ENCODE results near the gene GCGR. TPM values are rescaled to one million over a fixed set of nuclear protein-coding genes. Genes with fewer than 3 reads are reported as not detected.

The GCGR gene
- total and polyA plus RNA-seq, 10 of the 15 experiments (the other 5 are each of a cell fraction or from before 2014, with no cell fraction given), result not detected

- WGBS (ENCODE audit: insufficient coverage, insufficient replicate concordance, low lambda C conversion rate, missing lambda C conversion rate), result 4% methylated on average over 7 of the region's 7 CpGs
- Histone ChIP-seq H3K9ac (ENCODE audit: control insufficient read depth, insufficient read depth, low read length) (no peak overlapping the region), H3K27ac (ENCODE audit: control insufficient read depth, insufficient read depth) (no peak overlapping the region), H3K36me3 (ENCODE audit: control insufficient read depth in 2 of 2, insufficient read depth in 2 of 2, low read length in 1 of 2) (no peaks in the 10 kb centered on the region), H3K79me2 (ENCODE audit: control insufficient read depth, insufficient read depth, low read length) (no peaks in the 10 kb centered on the region), H3K4me3 (no peak overlapping the region), H4K20me1 (ENCODE audit: control insufficient read depth, insufficient read depth) (no peaks in the 10 kb centered on the region), H3K4me1 (ENCODE audit: control insufficient read depth, insufficient read depth, low read length) (no peaks in the 10 kb centered on the region), H3K4me2 (ENCODE audit: control insufficient read depth, insufficient read depth) (no peak overlapping the region), H2AFZ (ENCODE audit: control insufficient read depth, low read depth, low read length) (no peak overlapping the region), H3K27me3 (replicated peaks in 1 of 2; ENCODE audit: control insufficient read depth in 2 of 2, insufficient read depth in 2 of 2, low read length in 1 of 2) (no peaks in the 10 kb centered on the region), H3K9me3 (replicated peaks; ENCODE audit: control insufficient read depth, insufficient read depth, low read length) (no peaks in the 10 kb centered on the region)
- intact Hi-C loops (cut with micrococcal nuclease; ENCODE audit: unreplicated experiment), result no loop called here
- DNase-seq (ENCODE audit: low read depth, low spot score), result no peak
- no TSS peak for BruUV-seq (replicated peaks)
- ChIA-PET RAD21 (ENCODE audit: unreplicated experiment) (no interaction called here), CTCF (no interaction called here), POLR2A (no interaction called here), SMC1A (ENCODE audit: uncharacterized antibody, unreplicated experiment) (no interaction called here)
- ATAC-seq, result no peak
- in situ Hi-C loops (cut with MboI), result no loop called here
- TF ChIP-seq MEF2B (IDR thresholded peaks at IDR 0.05; ENCODE audit: partially characterized antibody, poor library complexity, severe bottlenecking) (no peak), PAX8 (IDR thresholded peaks at IDR 0.05) (no peak), KDM1A (IDR thresholded peaks at IDR 0.05; ENCODE audit: borderline replicate concordance) (no peak), NFYB (IDR thresholded peaks at IDR 0.05; ENCODE audit: insufficient read depth, low read depth, low read length) (no peak), MAX (IDR thresholded peaks at IDR 0.05; ENCODE audit: low read depth, low read length) (no peak), SRF (IDR thresholded peaks at IDR 0.05; ENCODE audit: low read depth in 2 of 2, low read length in 2 of 2) (no peak), SUZ12 (IDR thresholded peaks at IDR 0.05; ENCODE audit: unreplicated experiment) (no peak), STAT1 (conservative IDR thresholded peaks at IDR 0.05) (no peak), ZNF384 (IDR thresholded peaks at IDR 0.05; ENCODE audit: borderline replicate concordance, low read depth, low read length) (no peak), ZNF217 (IDR thresholded peaks at IDR 0.05) (no peak), TAF1 (IDR thresholded peaks at IDR 0.05; ENCODE audit: borderline replicate concordance, low read depth, low read length) (no peak), NBN (IDR thresholded peaks at IDR 0.05) (no peak)
- TF ChIP-seq, protein P1, sequence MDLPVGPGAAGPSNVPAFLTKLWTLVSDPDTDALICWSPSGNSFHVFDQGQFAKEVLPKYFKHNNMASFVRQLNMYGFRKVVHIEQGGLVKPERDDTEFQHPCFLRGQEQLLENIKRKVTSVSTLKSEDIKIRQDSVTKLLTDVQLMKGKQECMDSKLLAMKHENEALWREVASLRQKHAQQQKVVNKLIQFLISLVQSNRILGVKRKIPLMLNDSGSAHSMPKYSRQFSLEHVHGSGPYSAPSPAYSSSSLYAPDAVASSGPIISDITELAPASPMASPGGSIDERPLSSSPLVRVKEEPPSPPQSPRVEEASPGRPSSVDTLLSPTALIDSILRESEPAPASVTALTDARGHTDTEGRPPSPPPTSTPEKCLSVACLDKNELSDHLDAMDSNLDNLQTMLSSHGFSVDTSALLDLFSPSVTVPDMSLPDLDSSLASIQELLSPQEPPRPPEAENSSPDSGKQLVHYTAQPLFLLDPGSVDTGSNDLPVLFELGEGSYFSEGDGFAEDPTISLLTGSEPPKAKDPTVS (IDR thresholded peaks at IDR 0.05; ENCODE audit: low read depth, low read length), result no peak
- TF ChIP-seq, protein P2, sequence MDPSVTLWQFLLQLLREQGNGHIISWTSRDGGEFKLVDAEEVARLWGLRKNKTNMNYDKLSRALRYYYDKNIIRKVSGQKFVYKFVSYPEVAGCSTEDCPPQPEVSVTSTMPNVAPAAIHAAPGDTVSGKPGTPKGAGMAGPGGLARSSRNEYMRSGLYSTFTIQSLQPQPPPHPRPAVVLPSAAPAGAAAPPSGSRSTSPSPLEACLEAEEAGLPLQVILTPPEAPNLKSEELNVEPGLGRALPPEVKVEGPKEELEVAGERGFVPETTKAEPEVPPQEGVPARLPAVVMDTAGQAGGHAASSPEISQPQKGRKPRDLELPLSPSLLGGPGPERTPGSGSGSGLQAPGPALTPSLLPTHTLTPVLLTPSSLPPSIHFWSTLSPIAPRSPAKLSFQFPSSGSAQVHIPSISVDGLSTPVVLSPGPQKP (IDR thresholded peaks at IDR 0.05; ENCODE audit: low read depth, low read length), result no peak
- FAIRE-seq, result no peak
Observed at GRCh38 chr17:81809556-81809998, 5.6 kb downstream of the GCGR start.
